K562 (cell line): ENCODE results near the gene SLC26A6. TPM values are rescaled to one million over a fixed set of nuclear protein-coding genes. Genes with fewer than 3 reads are reported as not detected.

Experiments used
- ARID1B ChIP-seq: fragments of 450-650 bp; IDR thresholded peaks from 2 replicates; pipeline ENCODE4 v1.6.1; 2016; ENCODE audit warnings: antibody characterized with exemption, mild to moderate bottlenecking, inconsistent platforms
- ATF4 ChIP-seq: fragments of 450-650 bp; formaldehyde crosslinking; IDR thresholded peaks from 2 replicates; pipeline ENCODE4 v1.4.0; 2022; ENCODE audit warnings: mild to moderate bottlenecking, moderate library complexity
- RREB1 ChIP-seq: fragments of 250-450 bp; sonication (Bioruptor Pico); IDR thresholded peaks from 2 replicates; pipeline ENCODE4 v1.4.0; 2020
- polyA plus RNA-seq, 8 experiments: library from polyadenylated mRNA; depleted of rRNA in 4 of 8; stranded (reverse) in 5 of 8; unstranded in 3 of 8; fragments of >200 nt; fragmentation: Nextera tagmentation in 2 of 8; fragmentation: Illumina TruSeq in 1 of 8; extraction: Ambion mirVana in 2 of 8; extraction: Trizol in 1 of 8; gene quantifications; 2 replicates each; pipeline versions ENCODE4 v1.2.1 to v1.2.3, GENCODE V29; 2011 to 2014; ENCODE audit warnings: inconsistent platforms in 1 of 8, missing spikeins in 1 of 8
- total RNA-seq, 7 experiments: library from RNA; depleted of rRNA in 6 of 7; stranded (reverse); fragments of >200 nt in 6 of 7; fragmentation: Illumina TruSeq in 2 of 7; extraction: Trizol in 2 of 7; gene quantifications; 2 replicates each; pipeline versions ENCODE4 v1.2.1 to v1.2.3, GENCODE V29; 2011 to 2021; ENCODE audit warnings: low replicate concordance in 1 of 7

The SLC26A6 gene
- total and polyA plus RNA-seq, 9 of the 15 experiments (the other 6 are each of a cell fraction or from before 2014, with no cell fraction given) = 2.1 to 27.2 (median 14.8) TPM

GRCh38 chr3:48601622-48601994, 33.7 kb downstream of the SLC26A6 start (continued):
- TF ChIP-seq RREB1 (CRISPR knock-in tag) (no peak), ARID1B (no peak), ATF4 (CRISPR knock-in tag) (no peak)
